HepG2 (cell line): Measurements from ENCODE around the gene RBM23. TPM values are rescaled to one million over a fixed set of nuclear protein-coding genes. Genes with fewer than 3 reads are reported as not detected.
A peak's percentile ranks its signal among the peaks of the same experiment; 100 is the strongest.

Experiments
- ADNP ChIP-seq: sonication (generic); formaldehyde crosslinking; IDR thresholded peaks from 2 replicates; pipeline ENCODE4 v1.4.0; 2020; ENCODE audit warnings: missing genetic modification reagents
- ATF1 ChIP-seq: IDR thresholded peaks from 2 replicates; pipeline ENCODE4 v1.6.1; 2016; ENCODE audit warnings: mild to moderate bottlenecking, control low read depth
- CHCHD3 ChIP-seq: sonication (generic); formaldehyde crosslinking; IDR thresholded peaks from 2 replicates; pipeline ENCODE4 v1.8.0; 2022; ENCODE audit warnings: mild to moderate bottlenecking, missing genetic modification reagents, moderate library complexity
- KDM6A ChIP-seq: IDR thresholded peaks from 2 replicates; pipeline ENCODE4 v1.6.1; 2016; ENCODE audit warnings: low read depth
- NONO ChIP-seq, 2 experiments: fragments of 450-650 bp in 1 of 2; sonication (generic) in 1 of 2; formaldehyde crosslinking in 1 of 2; IDR thresholded peaks in 1 of 2; conservative IDR thresholded peaks in 1 of 2; 2 replicates each; pipeline versions ENCODE4 v1.6.1 to v1.8.0; 2017 to 2022; ENCODE audit warnings: mild to moderate bottlenecking in 1 of 2, missing genetic modification reagents in 1 of 2, moderate library complexity in 1 of 2
- NR2F2 ChIP-seq: IDR thresholded peaks from 2 replicates; pipeline ENCODE4 v1.6.1; 2012; ENCODE audit warnings: low read depth, inconsistent platforms, borderline replicate concordance
- PHF5A ChIP-seq: IDR thresholded peaks from one replicate; pipeline ENCODE4 v1.6.1; 2018; ENCODE audit warnings: low read depth, missing genetic modification reagents; ENCODE audit not compliant: unreplicated experiment
- PHF8 ChIP-seq: sonication (generic); formaldehyde crosslinking; IDR thresholded peaks from 2 replicates; pipeline ENCODE4 v1.5.0; 2020; ENCODE audit warnings: missing genetic modification reagents
- RFXAP ChIP-seq: sonication (generic); formaldehyde crosslinking; IDR thresholded peaks from 2 replicates; pipeline ENCODE4 v1.4.0; 2020; ENCODE audit warnings: missing genetic modification reagents, borderline replicate concordance
- SMAD1 ChIP-seq: sonication (generic); formaldehyde crosslinking; IDR thresholded peaks from 2 replicates; pipeline ENCODE4 v1.4.0; 2020; ENCODE audit warnings: missing genetic modification reagents, low read depth, mild to moderate bottlenecking, borderline replicate concordance
- YY1 ChIP-seq: IDR thresholded peaks from 2 replicates; pipeline ENCODE4 v1.6.1; 2011; ENCODE audit warnings: low read length, low read depth, moderate library complexity, mild to moderate bottlenecking; ENCODE audit not compliant: insufficient read depth, insufficient replicate concordance
- ZNF121 ChIP-seq: sonication (generic); formaldehyde crosslinking; IDR thresholded peaks from 2 replicates; pipeline ENCODE4 v1.5.0; 2020; ENCODE audit warnings: mild to moderate bottlenecking, missing genetic modification reagents
- ZNF230 ChIP-seq: sonication (generic); formaldehyde crosslinking; IDR thresholded peaks from 2 replicates; pipeline ENCODE4 v1.4.0; 2020; ENCODE audit warnings: mild to moderate bottlenecking, missing genetic modification reagents
- ZNF253 ChIP-seq: sonication (generic); formaldehyde crosslinking; IDR thresholded peaks from 2 replicates; pipeline ENCODE4 v1.8.0; 2022; ENCODE audit warnings: mild to moderate bottlenecking, missing genetic modification reagents, borderline replicate concordance
- ZNF558 ChIP-seq: sonication (generic); formaldehyde crosslinking; IDR thresholded peaks from 2 replicates; pipeline ENCODE4 v1.9.0; 2022; ENCODE audit warnings: mild to moderate bottlenecking, missing genetic modification reagents, borderline replicate concordance
- ZNF749 ChIP-seq: sonication (generic); formaldehyde crosslinking; IDR thresholded peaks from 2 replicates; pipeline ENCODE4 v1.8.0; 2022; ENCODE audit warnings: mild to moderate bottlenecking, missing genetic modification reagents, moderate library complexity, borderline replicate concordance
- polyA plus RNA-seq, 8 experiments: library from polyadenylated mRNA; depleted of rRNA in 3 of 8; stranded (reverse) in 7 of 8; unstranded in 1 of 8; fragments of >200 nt; fragmentation: Illumina TruSeq in 4 of 8; extraction: Trizol in 4 of 8; gene quantifications; 2 replicates each; pipeline versions ENCODE4 v1.2.1 to v1.2.3, GENCODE V29; 2011 to 2016; ENCODE audit warnings: low read depth in 4 of 8, missing spikeins in 1 of 8, mixed read lengths in 1 of 8; ENCODE audit not compliant: insufficient read depth in 1 of 8
- total RNA-seq, 5 experiments: library from RNA; depleted of rRNA; stranded (reverse); fragments of >200 nt; fragmentation: Illumina TruSeq; extraction: Trizol; gene quantifications; 2 replicates each; pipeline ENCODE4 v1.2.3, GENCODE V29; 2016; ENCODE audit warnings: low read depth in 1 of 5
- TF ChIP-seq, protein P1 (sequence below): sonication (generic); formaldehyde crosslinking; IDR thresholded peaks from 2 replicates; pipeline ENCODE4 v1.5.1; 2020; ENCODE audit warnings: missing genetic modification reagents, mild to moderate bottlenecking, borderline replicate concordance
- TF ChIP-seq, protein P2 (sequence below): sonication (generic); formaldehyde crosslinking; IDR thresholded peaks from 2 replicates; pipeline ENCODE4 v1.4.0; 2020; ENCODE audit warnings: missing genetic modification reagents, mild to moderate bottlenecking, borderline replicate concordance
- TF ChIP-seq, protein P3 (sequence below): sonication (generic); formaldehyde crosslinking; conservative IDR thresholded peaks from 2 replicates; pipeline ENCODE4 v1.4.0; 2020; ENCODE audit warnings: missing genetic modification reagents
- TF ChIP-seq, protein P4 (sequence below): sonication (generic); formaldehyde crosslinking; IDR thresholded peaks from 2 replicates; pipeline ENCODE4 v1.4.0; 2020; ENCODE audit warnings: mild to moderate bottlenecking, low read depth, missing genetic modification reagents

RBM23 gene
- total and polyA plus RNA-seq, 2 of the 13 experiments (the other 11 are each of a cell fraction or from before 2014, with no cell fraction given), result 1.5 to 2.1 TPM

DNA sequence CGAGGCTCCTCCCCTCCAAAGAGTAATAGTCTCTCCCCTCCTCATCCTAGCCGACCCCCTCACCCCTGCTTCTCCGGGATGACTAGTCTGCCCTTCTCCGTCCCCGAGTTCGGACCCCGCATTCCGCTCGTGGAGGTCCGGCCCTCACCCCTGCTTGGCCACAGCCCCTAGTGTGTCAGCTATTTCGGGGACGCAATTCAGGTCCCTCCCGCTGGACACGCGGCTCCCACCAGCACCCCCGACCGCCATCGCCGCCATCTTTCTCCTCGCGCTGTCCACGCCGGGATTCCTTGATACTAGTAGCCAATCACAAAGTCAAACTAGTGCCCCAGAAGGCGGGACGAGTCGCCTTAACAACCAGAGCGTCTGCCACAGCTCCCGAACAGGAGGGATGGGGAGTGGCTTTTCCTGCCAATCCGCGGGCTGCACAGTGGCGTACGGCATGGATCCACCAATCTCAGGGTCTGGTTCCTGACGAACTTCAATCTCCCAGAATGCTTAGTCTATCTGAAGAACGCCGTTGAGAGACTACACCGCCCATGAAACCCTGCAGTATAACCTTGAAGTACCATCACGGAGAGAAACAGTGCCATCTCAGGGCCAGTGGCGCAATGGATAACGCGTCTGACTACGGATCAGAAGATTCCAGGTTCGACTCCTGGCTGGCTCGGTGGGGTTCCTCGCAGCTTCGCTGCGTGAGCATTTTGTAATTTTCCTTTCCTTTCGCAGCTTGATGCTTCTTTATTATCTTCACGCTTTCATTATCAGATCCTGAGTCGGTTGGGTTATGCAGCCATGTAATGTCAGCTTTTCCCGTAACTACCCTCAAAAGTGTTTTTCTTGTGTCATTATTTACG, 10.4 kb upstream of the RBM23 start, which contains the start of gene PRMT5 (continued):
- TF ChIP-seq ZNF121 (CRISPR knock-in tag), result no peak
- peak; percentile 91; the same call in 1 of the 2 replicates for TF ChIP-seq ZNF558 (CRISPR knock-in tag)
- TF ChIP-seq PHF8 (CRISPR knock-in tag), result peak; percentile 99
- peak; percentile 76 for TF ChIP-seq ZNF749 (CRISPR knock-in tag)
- peak; percentile 93 for TF ChIP-seq ATF1
- TF ChIP-seq, protein P1, sequence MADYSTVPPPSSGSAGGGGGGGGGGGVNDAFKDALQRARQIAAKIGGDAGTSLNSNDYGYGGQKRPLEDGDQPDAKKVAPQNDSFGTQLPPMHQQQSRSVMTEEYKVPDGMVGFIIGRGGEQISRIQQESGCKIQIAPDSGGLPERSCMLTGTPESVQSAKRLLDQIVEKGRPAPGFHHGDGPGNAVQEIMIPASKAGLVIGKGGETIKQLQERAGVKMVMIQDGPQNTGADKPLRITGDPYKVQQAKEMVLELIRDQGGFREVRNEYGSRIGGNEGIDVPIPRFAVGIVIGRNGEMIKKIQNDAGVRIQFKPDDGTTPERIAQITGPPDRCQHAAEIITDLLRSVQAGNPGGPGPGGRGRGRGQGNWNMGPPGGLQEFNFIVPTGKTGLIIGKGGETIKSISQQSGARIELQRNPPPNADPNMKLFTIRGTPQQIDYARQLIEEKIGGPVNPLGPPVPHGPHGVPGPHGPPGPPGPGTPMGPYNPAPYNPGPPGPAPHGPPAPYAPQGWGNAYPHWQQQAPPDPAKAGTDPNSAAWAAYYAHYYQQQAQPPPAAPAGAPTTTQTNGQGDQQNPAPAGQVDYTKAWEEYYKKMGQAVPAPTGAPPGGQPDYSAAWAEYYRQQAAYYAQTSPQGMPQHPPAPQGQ (CRISPR knock-in tag), result 0 out of 2 replicates have a peak, but pooled peaks have one; percentile 79
- peak; percentile 73; the same call in 1 of the 2 replicates for TF ChIP-seq ADNP
- TF ChIP-seq, protein P2, sequence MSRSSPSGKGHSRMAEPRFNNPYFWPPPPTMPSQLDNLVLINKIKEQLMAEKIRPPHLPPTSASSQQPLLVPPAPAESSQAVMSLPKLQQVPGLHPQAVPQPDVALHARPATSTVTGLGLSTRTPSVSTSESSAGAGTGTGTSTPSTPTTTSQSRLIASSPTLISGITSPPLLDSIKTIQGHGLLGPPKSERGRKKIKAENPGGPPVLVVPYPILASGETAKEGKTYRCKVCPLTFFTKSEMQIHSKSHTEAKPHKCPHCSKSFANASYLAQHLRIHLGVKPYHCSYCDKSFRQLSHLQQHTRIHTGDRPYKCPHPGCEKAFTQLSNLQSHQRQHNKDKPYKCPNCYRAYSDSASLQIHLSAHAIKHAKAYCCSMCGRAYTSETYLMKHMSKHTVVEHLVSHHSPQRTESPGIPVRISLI (CRISPR knock-in tag), result peak; percentile 8; the same call in 1 of the 2 replicates
- TF ChIP-seq SMAD1 (CRISPR knock-in tag), result peak; percentile 90
- no peak; the same call in 1 of the 2 replicates for TF ChIP-seq NONO (IDR thresholded peaks at IDR 0.05)
- peak; percentile 99 for TF ChIP-seq NONO (CRISPR knock-in tag; conservative IDR thresholded peaks at IDR 0.05)
- TF ChIP-seq KDM6A (CRISPR knock-in tag), result peak; percentile 51; the same call in 1 of the 2 replicates
- TF ChIP-seq ZNF253 (CRISPR knock-in tag), result no peak; the same call in 1 of the 2 replicates
- TF ChIP-seq RFXAP (CRISPR knock-in tag), result peak; percentile 98
- TF ChIP-seq ZNF230 (CRISPR knock-in tag), result peak; percentile 98
- TF ChIP-seq NR2F2, result no peak
- TF ChIP-seq CHCHD3 (CRISPR knock-in tag), result peak; percentile 99
- peak; percentile 100 for TF ChIP-seq PHF5A
- TF ChIP-seq, protein P3, sequence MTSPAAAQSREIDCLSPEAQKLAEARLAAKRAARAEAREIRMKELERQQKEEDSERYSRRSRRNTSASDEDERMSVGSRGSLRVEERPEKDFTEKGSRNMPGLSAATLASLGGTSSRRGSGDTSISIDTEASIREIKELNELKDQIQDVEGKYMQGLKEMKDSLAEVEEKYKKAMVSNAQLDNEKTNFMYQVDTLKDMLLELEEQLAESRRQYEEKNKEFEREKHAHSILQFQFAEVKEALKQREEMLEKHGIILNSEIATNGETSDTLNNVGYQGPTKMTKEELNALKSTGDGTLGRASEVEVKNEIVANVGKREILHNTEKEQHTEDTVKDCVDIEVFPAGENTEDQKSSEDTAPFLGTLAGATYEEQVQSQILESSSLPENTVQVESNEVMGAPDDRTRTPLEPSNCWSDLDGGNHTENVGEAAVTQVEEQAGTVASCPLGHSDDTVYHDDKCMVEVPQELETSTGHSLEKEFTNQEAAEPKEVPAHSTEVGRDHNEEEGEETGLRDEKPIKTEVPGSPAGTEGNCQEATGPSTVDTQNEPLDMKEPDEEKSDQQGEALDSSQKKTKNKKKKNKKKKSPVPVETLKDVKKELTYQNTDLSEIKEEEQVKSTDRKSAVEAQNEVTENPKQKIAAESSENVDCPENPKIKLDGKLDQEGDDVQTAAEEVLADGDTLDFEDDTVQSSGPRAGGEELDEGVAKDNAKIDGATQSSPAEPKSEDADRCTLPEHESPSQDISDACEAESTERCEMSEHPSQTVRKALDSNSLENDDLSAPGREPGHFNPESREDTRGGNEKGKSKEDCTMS (CRISPR knock-in tag), result peak; percentile 81; the same call in 1 of the 2 replicates
- TF ChIP-seq, protein P4, sequence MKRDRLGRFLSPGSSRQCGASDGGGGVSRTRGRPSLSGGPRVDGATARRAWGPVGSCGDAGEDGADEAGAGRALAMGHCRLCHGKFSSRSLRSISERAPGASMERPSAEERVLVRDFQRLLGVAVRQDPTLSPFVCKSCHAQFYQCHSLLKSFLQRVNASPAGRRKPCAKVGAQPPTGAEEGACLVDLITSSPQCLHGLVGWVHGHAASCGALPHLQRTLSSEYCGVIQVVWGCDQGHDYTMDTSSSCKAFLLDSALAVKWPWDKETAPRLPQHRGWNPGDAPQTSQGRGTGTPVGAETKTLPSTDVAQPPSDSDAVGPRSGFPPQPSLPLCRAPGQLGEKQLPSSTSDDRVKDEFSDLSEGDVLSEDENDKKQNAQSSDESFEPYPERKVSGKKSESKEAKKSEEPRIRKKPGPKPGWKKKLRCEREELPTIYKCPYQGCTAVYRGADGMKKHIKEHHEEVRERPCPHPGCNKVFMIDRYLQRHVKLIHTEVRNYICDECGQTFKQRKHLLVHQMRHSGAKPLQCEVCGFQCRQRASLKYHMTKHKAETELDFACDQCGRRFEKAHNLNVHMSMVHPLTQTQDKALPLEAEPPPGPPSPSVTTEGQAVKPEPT (CRISPR knock-in tag), result peak; percentile 94; the same call in 1 of the 2 replicates
- peak; percentile 99 for TF ChIP-seq YY1
